Stimulated activated effector memory CD8-positive, alpha-beta T cell treated with anti-CD3 and anti-CD28 coated beads, Interleukin-12 subunit alpha, Interleukin-12 subunit beta, amount 100 ng/mL, for 72 hours (primary cell): ENCODE data around the gene IGFBP7.
A peak's percentile ranks its signal among the peaks of the same experiment; 100 is the strongest.

Source experiments
- ATAC-seq: fragments of 150-1000 bp; cut with Tn5 transposase; 2 replicates; pipeline ENCODE4 v1.10.0; 2021
- DNase-seq, 2 donors: peaks; one replicate each; pipeline ENCODE4 v3.0.0; 2021 to 2022; ENCODE audit warnings: low spot score in 2 of 2
- H3K27ac Mint-ChIP-seq: one replicate; pipeline ENCODE4 v1.8.0; 2022; ENCODE audit warnings: mild to moderate bottlenecking, mixed read lengths
- H3K36me3 Mint-ChIP-seq: one replicate; pipeline ENCODE4 v1.8.0; 2022; ENCODE audit warnings: mild to moderate bottlenecking, mixed read lengths
- H3K4me1 Mint-ChIP-seq: one replicate; pipeline ENCODE4 v1.8.0; 2022; ENCODE audit warnings: mixed read lengths
- H3K4me3 Mint-ChIP-seq: one replicate; pipeline ENCODE4 v1.8.0; 2022; ENCODE audit warnings: mild to moderate bottlenecking, mixed read lengths
- H3K9me3 Mint-ChIP-seq: one replicate; pipeline ENCODE4 v1.8.0; 2022; ENCODE audit warnings: mixed read lengths

Gene IGFBP7

GRCh38 chr4:57093845-57094831 is 16.0 kb downstream of the IGFBP7 start:
- Mint-ChIP-seq H3K4me3 (no peak overlapping the region), H3K9me3 (no peaks in the 10 kb centered on the region), H3K36me3 (no peaks in the 10 kb centered on the region), H3K4me1 (no peaks in the 10 kb centered on the region), H3K27ac (no peak overlapping the region)
- DNase-seq (no peak), ATAC-seq (peak; percentile 14)

DNA sequence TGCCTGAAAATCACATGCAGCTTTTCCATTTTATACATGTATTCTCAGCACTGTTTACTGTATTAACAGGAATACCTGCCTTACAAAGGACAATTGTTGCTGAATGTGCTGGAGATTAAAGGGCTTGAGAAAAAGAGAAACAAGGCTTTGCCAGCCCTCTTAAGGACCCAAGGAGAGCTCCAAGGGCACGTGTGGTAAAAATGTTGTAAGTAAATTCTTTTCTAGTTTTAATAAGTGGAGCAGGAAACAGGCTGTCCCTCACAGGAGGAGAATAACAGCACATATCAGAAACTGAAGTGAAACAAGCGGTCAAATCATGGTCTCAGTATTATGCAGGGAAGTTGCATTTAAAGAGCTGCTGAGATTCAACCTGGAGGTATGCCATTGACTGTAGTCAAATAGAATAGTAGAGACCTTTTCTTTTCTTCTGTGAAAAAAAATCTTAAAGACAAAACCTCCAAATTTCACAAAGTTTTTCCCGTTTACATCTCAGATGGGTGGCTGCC is 18.5 kb downstream of the IGFBP7 start:
- no peaks in the 10 kb centered on the region for H3K4me1 Mint-ChIP-seq
- H3K36me3 Mint-ChIP-seq: no peaks in the 10 kb centered on the region
- no peak overlapping the region for H3K4me3 Mint-ChIP-seq
- no peaks in the 10 kb centered on the region for H3K9me3 Mint-ChIP-seq
- H3K27ac Mint-ChIP-seq: no peak overlapping the region
- DNase-seq (no peak), ATAC-seq (no peak)

DNA sequence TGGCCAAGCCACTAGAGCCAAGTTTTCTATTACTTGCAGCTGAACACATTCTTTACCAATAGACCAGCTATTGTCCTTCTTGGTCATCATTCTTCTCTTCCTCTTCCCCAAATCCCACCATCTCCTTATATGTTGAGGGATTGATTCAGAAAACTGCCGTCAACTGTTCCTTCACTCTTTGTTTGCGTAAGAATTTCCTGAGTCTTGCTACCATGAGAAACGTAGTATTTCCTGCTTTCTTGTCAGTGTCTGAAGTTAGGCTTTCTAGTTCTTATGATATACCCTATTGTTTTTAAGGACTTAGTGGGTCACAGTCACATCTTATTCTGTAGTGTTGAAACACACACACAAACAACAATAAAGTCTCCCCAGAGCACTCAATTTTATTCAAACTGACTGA is 20.1 kb downstream of the IGFBP7 start:
- ATAC-seq (no peak), DNase-seq (no peak)
- no peaks in the 10 kb centered on the region for H3K4me1 Mint-ChIP-seq
- H3K36me3 Mint-ChIP-seq: no peaks in the 10 kb centered on the region
- no peaks in the 10 kb centered on the region for H3K9me3 Mint-ChIP-seq
- no peak overlapping the region for H3K4me3 Mint-ChIP-seq
- H3K27ac Mint-ChIP-seq: no peak overlapping the region

DNA sequence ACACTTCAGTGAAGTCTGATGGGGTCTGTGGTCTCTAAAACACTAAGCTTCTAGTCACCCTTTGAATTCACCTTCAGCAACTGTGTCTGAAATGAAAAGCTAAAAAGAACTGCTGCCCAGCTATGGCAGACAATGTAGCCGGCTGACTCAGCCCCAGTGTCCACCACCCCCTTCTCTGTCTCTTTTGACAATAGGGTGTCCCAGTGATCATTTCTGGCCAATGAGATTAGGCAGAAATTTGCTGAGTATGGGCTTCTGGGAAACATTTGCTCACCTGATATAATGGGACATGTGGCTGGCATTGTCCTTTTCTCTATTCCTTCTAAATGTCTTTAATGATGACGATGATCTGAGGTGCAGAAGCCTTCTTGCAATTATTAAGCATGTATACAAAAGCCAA is 20.6 kb downstream of the IGFBP7 start:
- Mint-ChIP-seq H3K27ac (no peak overlapping the region), H3K4me3 (no peak overlapping the region), H3K36me3 (no peaks in the 10 kb centered on the region), H3K9me3 (no peaks in the 10 kb centered on the region), H3K4me1 (no peaks in the 10 kb centered on the region)
- ATAC-seq: no peak
- no peak for DNase-seq

GRCh38 chr4:57086031-57086723 is 24.0 kb downstream of the IGFBP7 start:
- Mint-ChIP-seq H3K9me3 (no peaks in the 10 kb centered on the region), H3K27ac (no peak overlapping the region), H3K4me1 (no peaks in the 10 kb centered on the region), H3K4me3 (no peak overlapping the region), H3K36me3 (no peaks in the 10 kb centered on the region)
- DNase-seq: no peak
- ATAC-seq: no peak

DNA sequence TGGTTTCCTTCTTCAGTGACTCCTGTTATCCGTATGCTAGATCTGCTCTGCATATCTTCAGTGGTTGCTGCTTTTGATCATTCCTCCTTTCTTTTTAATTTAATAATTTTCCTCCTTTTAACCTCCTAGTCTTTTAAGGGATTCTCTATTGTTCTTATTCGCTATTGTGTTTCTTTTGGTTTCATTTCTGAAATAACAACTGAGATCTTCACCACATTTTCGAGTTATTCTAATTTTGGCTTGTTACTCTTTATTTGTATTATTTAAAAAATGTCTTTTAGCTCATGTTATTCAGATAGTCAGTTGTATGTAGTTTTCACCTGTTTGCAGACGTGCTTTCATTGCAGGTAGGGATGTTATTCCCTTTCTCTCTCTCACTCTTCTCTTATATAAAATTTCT is 24.9 kb downstream of the IGFBP7 start:
- no peak for ATAC-seq
- H3K27ac Mint-ChIP-seq: no peak overlapping the region
- no peaks in the 10 kb centered on the region for H3K36me3 Mint-ChIP-seq
- H3K9me3 Mint-ChIP-seq: no peaks in the 10 kb centered on the region
- DNase-seq: no peak
- H3K4me3 Mint-ChIP-seq: no peak overlapping the region
- H3K4me1 Mint-ChIP-seq: no peaks in the 10 kb centered on the region

- Mint-ChIP-seq H3K36me3 (no peaks in the 10 kb centered on the region), H3K4me3 (no peak overlapping the region), H3K27ac (no peak overlapping the region), H3K4me1 (no peaks in the 10 kb centered on the region), H3K9me3 (no peaks in the 10 kb centered on the region)
- ATAC-seq: no peak
- DNase-seq: no peak
These were observed 25.8 kb downstream of the IGFBP7 start for GRCh38 chr4:57084360-57084759.

GRCh38 chr4:57083090-57083489 is 27.1 kb downstream of the IGFBP7 start:
- Mint-ChIP-seq H3K36me3 (no peaks in the 10 kb centered on the region), H3K4me1 (no peaks in the 10 kb centered on the region), H3K9me3 (no peaks in the 10 kb centered on the region), H3K4me3 (no peak overlapping the region), H3K27ac (no peak overlapping the region)
- DNase-seq: no peak
- no peak for ATAC-seq

GRCh38 chr4:57081651-57082621 is 28.2 kb downstream of the IGFBP7 start:
- DNase-seq (no peak), ATAC-seq (no peak)
- no peak overlapping the region for H3K4me3 Mint-ChIP-seq
- no peaks in the 10 kb centered on the region for H3K36me3 Mint-ChIP-seq
- H3K9me3 Mint-ChIP-seq: no peaks in the 10 kb centered on the region
- no peak overlapping the region for H3K27ac Mint-ChIP-seq
- H3K4me1 Mint-ChIP-seq: no peaks in the 10 kb centered on the region

DNA sequence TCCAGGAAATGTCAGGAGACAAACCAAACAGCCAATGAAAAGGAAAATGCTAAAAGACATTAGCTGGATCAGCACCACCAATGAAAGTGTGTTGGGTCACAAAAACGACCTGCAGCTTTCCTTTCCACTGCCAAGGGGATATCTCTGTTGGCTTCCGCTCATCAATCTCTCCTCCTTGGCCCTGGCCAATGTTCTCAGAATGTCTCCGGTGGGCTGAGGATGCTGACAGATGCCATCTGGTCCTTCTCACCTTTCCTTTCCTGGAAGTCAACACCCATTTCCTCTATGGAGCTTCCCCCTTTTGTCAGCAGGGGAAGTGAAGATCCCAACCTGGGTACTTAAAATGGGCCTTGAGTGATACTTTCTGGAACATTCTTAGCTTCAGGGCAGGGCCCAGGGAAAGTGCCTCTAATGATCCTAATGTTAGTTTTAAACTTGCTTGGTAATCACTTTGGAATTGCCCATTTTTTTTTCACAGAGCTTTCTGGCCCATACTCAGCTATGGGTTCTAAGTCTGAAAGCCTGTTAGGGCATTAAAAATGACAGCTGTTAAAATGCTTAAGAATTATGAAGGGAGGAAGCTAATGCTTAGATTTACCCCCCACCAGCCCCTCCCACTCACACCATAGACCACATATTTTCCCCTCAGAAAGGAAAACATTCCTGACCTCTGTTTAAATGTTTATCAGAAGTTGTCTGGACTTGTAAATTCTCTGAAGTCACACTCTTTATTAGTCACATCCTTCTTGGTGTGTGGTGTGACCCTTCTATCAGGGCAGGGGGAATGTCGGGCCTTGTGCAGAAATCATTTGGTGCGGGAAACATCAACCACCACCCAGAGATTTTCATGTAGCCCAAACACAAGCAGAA is 29.2 kb downstream of the IGFBP7 start:
- Mint-ChIP-seq H3K9me3 (no peaks in the 10 kb centered on the region), H3K4me3 (no peak overlapping the region), H3K36me3 (no peaks in the 10 kb centered on the region), H3K4me1 (no peaks in the 10 kb centered on the region), H3K27ac (no peak overlapping the region)
- ATAC-seq (no peak), DNase-seq (no peak)

DNA sequence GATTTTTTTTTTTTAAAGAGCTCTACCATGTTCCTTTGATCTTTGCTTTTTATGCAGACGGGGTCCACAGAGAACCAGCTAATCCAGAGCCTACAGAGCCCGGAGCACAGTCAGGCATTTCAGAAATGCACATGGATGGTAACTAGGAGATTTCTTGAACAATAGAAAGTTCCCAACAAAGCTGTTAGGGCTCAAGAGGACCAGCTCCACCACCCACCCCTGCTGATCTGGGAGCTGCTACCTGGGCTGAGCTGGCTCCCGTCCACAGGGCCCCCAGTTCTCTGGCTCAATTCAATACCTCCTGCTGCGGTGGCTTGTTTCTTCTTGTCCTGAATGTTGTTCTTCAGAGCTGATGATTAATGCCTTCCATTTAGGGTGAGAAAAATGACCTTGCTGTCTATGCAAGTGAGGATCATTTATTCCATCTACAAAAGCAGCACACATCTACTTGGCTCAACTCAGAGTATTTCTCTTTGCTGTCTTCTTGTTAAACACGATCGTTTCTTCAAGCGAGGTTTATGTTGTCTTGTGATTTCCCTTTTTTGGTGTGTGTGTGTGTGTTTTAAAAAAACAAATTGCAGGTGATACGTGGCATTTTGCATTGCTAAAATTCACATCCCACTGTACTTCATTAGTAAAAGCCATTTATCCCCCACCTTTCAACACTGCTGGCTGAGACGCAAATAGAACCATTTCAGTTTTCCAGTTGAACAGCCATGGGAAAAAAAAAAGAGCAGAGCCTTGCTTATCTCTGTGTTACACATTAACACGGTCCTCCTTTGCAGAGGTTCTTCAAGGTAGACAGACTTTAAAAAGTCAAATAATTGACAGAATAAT is 31.3 kb downstream of the IGFBP7 start:
- Mint-ChIP-seq H3K36me3 (no peaks in the 10 kb centered on the region), H3K4me1 (no peaks in the 10 kb centered on the region), H3K9me3 (no peaks in the 10 kb centered on the region), H3K27ac (no peak overlapping the region), H3K4me3 (no peak overlapping the region)
- ATAC-seq: no peak
- DNase-seq: no peak

- DNase-seq (no peak), ATAC-seq (no peak)
- Mint-ChIP-seq H3K9me3 (no peaks in the 10 kb centered on the region), H3K4me1 (no peaks in the 10 kb centered on the region), H3K4me3 (no peak overlapping the region), H3K27ac (no peak overlapping the region), H3K36me3 (no peaks in the 10 kb centered on the region)
These were observed 32.4 kb downstream of the IGFBP7 start for GRCh38 chr4:57077550-57078343.

DNA sequence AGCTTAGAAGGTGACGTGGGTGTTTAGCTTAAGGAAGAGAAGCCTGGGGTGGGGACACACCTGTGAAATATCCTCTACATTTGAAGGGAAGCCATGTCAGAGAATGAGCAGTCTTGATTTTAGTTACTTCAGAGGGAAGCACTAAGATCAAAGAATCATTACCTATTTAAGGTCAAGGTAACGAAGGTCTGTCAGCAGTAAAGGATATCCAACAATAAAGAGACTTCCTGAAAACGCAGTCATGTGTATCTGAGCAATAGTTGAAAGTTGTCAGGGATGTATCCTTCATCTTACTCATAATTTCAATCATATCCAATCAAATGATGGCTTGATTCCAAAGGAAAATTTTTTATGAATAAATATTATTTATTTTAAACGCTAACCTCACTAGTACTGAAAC is 33.5 kb downstream of the IGFBP7 start:
- no peak for ATAC-seq
- Mint-ChIP-seq H3K4me1 (no peaks in the 10 kb centered on the region), H3K9me3 (no peaks in the 10 kb centered on the region), H3K27ac (no peak overlapping the region), H3K36me3 (no peaks in the 10 kb centered on the region), H3K4me3 (no peak overlapping the region)
- DNase-seq: no peak
